ENCODE measurements around the gene METTL26. TPM values are rescaled to one million over a fixed set of nuclear protein-coding genes. Genes with fewer than 3 reads are reported as not detected.
A peak's percentile ranks its signal among the peaks of the same experiment; 100 is the strongest.
"Not testable (repeated sequence)": the region's sequence is repeated elsewhere in the genome, so short reads cannot be mapped to it uniquely, and the experiment has no call there.

The METTL26 gene
- polyA plus RNA-seq, 4 donors: 46.8 to 75.5 (median 51.3) TPM

DNA sequence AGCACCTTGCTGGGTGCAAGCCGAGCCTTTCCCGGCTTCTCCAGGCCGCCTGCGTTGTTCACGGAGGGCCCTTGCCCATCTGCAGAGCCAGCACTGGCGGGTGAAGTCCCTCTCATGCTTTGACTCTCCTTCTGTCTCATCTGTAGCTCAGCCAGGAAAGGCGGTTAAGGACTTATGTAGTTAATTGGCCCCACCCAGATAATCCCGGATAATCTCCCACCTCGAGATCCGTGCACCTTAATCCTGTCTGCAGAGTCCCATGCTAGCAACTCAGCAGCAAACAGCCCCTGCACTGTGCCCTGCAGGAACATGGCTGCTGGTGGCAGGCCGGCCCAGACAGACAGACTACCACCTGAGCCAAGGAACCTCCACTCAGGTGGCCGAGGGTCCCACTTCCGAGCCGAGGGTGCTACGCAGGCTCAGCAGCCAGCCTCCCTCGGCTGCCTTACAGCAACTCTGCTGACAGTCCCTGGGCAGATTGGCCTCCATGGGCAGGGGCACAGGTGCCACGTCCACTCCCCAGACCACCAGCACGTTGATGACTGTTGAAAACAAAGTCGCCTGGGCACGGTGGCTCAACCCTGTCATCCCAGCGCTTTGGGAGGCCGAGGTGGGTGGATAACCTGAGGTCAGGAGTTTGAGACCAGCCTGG is 29.3 kb downstream of the METTL26 start:
- DNase-seq (ENCODE audit: low read depth in 4 of 4, low spot score in 3 of 4): no peak

GRCh38 chr16:603933-604332 is 32.2 kb downstream of the METTL26 start:
- DNase-seq (ENCODE audit: low read depth in 4 of 4, low spot score in 3 of 4): no peak

DNA sequence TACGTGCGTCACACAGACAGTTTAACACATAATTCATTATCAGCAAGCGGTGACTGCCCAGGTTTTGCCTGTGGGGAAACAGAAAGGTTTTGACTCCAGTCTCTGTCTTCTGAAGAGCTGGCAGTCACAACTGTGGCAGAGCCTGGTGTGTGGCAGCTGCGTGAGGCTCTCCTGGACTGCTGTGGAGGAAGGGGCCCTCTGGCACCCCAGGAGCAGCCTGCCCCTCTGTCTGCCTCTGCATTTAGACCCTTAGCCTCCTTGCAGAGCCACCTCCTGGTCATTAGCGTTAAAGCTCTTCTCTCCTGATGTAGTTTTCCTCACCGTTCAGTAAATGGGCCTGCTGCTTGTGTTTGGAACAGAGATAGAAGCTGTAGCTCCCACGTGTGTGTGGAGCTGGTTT is 35.3 kb downstream of the METTL26 start:
- DNase-seq (ENCODE audit: low read depth in 4 of 4, low spot score in 3 of 4): no peak

DNA sequence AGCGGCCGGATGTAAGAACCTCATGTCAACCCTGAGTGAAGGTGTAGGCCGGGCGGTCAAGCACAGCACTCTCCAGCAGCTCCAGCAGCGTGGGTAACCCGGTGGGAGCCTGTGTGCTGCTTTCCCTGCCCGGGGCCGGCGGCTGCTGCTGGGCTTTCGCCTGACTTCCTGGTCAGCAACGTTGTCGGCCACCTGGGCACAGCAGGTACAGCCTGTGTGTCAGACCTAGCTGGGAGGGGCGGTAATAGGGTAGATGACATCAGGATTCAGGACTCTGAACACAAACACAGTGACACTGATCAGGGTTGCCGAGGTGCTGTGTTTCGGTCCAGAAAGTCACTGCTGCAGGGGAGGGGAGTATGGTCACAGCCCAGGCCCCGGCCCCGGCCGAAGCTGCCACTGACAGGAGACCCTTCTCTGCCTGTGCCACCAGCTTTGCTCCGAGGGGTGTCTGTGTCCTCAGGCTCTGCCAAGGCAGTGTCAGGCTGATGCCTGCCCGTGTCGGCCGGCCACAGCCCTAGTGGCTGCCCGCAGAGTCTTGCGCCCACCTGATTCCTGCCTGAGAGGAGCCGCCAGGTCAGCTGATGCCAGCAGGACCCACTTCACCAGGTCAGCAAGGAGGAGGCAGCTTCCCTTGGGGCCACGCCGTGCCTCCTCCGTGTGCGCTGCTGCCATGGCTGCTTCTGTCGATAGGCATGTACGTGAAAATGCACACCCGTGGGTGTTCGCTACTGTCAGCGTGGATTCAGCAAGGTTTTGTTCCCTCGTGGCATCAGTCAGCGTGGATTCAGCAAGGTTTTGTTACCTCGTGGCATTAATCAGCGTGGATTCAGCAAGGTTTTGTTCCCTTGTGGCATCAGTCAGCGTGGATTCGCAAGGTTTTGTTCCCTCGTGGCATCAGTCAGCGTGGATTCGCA is 37.0 kb downstream of the METTL26 start:
- no peak for DNase-seq (ENCODE audit: low read depth in 4 of 4, low spot score in 3 of 4)

DNA sequence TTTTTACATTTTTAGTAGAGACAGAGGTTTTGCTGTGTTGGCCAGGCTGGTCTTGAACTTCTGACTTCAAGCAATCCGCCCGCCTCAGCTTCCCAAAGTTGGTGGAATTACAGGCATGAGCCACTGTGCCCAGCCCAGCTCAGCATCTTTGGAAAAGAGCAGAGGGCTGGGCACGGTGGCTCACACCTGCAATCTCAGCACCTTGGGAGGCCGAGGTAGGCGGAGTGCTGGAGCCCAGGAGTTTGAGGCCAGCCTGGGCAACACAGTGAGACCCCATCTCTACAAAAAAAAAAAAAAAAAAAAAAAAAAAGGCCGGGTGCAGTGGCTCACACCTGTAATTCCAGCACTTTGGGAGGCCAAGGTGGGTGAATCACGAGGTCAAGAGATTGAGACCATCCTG is 38.5 kb downstream of the METTL26 start:
- not testable (repeated sequence) for DNase-seq (ENCODE audit: low read depth in 4 of 4, low spot score in 3 of 4)

- DNase-seq (ENCODE audit: low read depth in 4 of 4, low spot score in 3 of 4): no peak
Observed at GRCh38 chr16:596736-597060, 39.4 kb downstream of the METTL26 start.

DNA sequence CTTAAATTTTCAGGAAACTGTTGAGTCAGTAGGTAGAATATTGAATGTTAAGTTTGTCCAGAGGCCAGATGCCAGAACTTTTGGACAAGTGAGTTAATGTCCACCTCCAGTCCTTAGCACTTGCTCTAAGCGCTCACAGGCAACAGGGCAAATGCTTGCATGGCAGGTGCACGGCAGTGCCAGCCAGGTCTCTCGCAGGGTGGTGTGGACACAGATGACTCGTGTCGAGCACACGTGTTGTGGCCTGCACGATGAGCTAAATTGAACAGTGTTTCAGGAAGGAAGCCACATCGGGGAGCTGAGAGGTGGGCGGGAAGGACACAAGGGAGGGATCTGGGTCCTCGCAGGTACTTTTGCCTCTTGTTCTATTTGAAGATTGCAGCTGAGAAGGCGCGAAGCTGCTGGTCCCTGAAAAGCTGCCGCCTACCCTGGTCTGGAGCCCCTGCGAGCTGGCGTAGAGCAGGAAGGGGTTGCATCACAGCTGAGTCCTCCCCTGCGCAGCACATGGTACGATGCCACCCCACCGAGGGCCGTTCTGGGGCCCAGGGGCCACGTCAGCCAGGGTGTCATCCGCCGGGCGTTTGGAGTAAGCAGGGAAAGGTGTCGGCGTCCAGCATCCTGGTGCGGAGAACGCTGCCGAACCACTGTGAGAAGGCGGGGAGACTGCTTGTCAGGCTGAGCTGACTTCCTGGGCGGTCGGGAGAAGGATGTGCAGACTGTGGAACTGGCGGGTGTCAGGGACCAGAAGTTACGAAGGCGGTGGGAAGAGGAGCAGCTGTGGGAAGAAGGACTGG is 40.0 kb downstream of the METTL26 start:
- DNase-seq (ENCODE audit: low read depth in 4 of 4, low spot score in 3 of 4): no peak

- DNase-seq (ENCODE audit: low read depth in 4 of 4, low spot score in 3 of 4): no peak
Observed at GRCh38 chr16:595094-595528, 41.0 kb downstream of the METTL26 start.

DNA sequence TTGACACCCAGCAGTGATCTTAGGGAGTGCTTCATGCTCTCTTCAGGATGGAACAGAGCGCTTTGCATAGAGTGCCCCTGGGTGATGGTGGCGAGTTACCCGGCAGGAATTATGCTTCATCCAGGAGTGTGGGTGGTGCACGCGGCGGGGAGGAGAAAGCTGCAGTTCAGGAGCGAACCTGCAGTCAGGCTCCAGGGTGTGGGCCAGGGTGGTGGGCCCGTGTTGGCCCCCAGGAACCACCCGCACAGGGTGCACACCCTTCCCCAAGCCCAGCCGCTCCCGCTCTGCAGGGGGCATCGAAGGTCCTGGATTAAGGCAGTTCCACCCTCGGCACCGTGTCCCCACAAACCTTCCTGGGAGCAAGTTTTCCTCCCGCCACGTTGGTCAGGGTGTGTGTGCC is 42.3 kb downstream of the METTL26 start:
- DNase-seq (ENCODE audit: low read depth in 4 of 4, low spot score in 3 of 4): no peak

GRCh38 chr16:593406-593805 is 42.7 kb downstream of the METTL26 start:
- DNase-seq (ENCODE audit: low read depth in 4 of 4, low spot score in 3 of 4): no peak

DNA sequence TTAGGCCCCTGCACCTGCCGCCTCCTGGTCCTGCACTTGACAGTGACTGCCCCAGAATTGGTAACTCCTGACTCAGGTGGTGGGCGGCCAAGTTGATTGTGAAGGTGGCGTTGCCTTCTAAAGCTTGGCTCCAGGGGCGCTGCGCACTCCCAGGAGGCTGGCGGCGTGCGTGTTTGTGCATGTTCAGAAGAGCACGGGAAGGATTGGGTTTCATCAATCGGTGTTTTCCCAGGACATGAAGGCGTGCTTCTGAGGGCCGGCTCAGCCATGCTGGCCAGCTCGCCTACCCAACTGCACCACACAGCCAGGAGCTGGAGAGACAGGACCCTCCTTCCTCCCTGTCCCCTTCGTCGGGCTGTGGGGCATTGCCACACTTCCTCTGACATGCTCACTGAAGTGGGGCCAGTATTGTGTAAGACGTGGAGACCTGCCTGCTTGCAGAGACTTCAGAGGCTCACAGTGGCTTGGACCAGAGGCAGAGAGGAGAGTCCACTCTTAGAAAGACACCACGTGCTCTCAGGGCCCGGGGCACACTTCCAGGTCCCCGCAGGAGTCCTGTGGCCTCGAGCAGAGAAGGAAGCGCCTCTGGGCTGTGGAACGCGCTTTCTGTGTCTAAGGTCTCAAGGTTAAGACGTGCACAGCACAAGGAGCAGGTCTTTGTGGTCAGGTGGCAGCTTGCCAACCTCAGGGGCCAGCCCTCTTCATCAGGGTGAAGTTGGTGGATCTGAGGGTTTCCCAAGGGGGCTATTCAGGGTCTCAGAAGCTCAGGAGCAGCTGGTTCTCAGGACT is 43.4 kb downstream of the METTL26 start:
- DNase-seq (ENCODE audit: low read depth in 4 of 4, low spot score in 3 of 4): no peak

GRCh38 chr16:591892-592517 is 44.1 kb downstream of the METTL26 start:
- DNase-seq (ENCODE audit: low read depth in 4 of 4, low spot score in 3 of 4): no peak

DNA sequence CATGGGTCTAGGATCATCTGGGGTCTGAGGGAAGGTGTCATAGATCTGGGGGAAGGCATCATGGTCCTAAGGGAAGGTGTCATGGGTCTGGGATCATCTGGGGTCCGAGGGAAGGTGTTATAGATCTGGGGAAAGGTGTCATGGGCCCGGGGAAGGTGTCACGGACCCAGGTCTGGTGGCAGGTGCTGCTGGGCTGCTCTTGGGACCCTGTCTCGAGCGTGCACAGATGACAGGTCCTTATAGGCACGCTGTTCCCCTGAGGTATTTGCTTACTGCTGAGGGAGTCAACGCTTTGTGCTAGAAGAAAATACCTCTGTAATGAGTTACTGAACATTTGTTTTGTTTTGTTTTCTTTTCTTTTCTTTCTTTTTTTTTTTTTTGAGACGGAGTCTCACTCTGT is 44.9 kb downstream of the METTL26 start:
- no peak for DNase-seq (ENCODE audit: low read depth in 4 of 4, low spot score in 3 of 4)

GRCh38 chr16:590815-591200 is 45.3 kb downstream of the METTL26 start:
- DNase-seq (ENCODE audit: low read depth in 4 of 4, low spot score in 3 of 4): no peak

- DNase-seq (ENCODE audit: low read depth in 4 of 4, low spot score in 3 of 4): no peak
Observed at GRCh38 chr16:590188-590814, 45.8 kb downstream of the METTL26 start.

- DNase-seq (ENCODE audit: low read depth in 4 of 4, low spot score in 3 of 4): peak; percentile 92 to 100 (median 94)
Observed at GRCh38 chr16:589658-590187, 46.4 kb downstream of the METTL26 start, which contains the start of gene RAB40C. Gene RAB40C, plus strand, starts transcription at chr16:590066. Its CDS starts 226 bp downstream, at chr16:590292.

DNA sequence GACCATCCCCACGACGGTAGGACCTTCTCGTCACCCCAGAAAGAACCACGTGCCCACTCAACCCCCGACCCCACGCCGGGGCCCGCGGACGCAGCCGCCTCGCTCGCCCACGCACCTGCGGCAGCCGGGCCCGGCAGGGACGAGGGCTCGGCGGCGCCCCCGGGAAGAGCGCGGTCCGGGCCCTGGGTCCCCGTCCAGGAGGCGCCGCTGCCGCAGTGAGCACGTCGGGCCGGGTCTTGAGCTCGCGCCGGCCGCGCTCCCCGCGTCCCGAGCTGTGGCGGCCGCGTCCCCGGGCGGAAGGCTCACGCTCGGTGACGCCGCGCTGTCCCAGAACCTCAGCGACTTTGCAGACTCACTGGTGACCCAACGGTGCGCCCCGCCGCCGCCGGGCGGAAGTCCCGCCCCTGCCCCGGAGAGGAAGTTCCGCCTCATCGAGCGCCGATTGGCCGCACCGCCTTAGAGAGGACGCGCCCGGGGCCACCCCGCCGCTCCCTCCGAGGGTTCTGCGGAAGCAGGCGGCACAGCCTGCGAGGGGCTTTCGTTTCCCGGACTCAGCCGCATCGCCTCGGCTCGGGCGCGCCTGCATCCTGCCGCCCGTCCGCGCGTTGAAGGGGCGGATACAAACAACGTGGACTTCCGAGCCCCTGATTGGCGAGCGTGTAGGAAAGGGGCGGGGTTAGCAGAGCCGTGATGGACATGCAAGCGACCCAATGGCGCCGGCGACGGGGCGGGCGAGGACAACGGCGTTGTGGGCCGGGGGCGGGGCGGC is 47.0 kb downstream of the METTL26 start:
- peak; percentile 91 to 98 (median 92) for DNase-seq (ENCODE audit: low read depth in 4 of 4, low spot score in 3 of 4)

DNA sequence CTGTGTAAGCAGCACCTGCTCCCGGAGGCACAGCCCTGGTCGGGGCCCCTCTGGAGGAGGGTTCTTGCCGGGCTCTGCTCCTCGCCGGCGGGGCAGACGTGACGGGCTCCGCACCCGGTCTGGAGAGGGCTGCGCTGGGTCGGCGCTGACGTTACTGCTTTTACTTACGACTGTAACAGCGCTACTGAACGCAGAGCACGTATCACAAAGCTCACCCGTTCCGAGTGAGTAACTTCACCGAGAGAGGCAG is 47.5 kb downstream of the METTL26 start:
- no peak for DNase-seq (ENCODE audit: low read depth in 4 of 4, low spot score in 3 of 4)

All from right renal pelvis (tissue), 4 donors.